ENCODE results near the gene KCNC4.

DNA sequence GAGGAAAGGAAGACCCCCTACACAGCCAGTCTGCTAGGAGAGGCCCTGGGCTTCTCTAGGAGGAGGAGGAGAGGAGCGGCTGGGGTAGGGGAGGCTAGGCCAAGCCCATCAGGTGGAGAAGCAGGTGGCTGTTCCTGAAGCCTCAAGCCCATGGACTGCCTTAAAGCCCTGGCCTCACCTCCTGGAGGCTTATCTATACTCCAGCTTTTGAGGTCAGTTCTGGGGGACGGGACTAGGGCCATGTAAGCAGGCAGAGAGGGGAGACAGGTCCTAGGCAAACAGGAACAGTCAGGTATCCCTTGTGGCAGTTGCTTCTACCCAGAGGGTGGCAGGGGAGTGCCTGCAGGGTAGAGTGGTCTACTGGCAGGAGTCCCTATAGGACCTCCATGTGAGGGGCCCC lies 40.6 kb downstream of the KCNC4 start:
- TF ChIP-seq CTCF (IDR thresholded peaks at IDR 0.05) = no peak
- TF ChIP-seq POLR2A (IDR thresholded peaks at IDR 0.05) = no peak
